HEK293 (cell line): ENCODE data around the gene MFGE8.

Experiments used
- CTCF ChIA-PET: fragments of 350-600 bp; formaldehyde crosslinking; extraction: SDS; loops from one replicate; lab custom pipeline; 2021; ENCODE audit warnings: antibody characterized with exemption; lab: Yijun Ruan, JAX
- POLR2A ChIA-PET: fragments of 300-600 bp; formaldehyde crosslinking; extraction: SDS; loops from one replicate; lab custom pipeline; 2020; ENCODE audit warnings: antibody characterized with exemption, inconsistent platforms; lab: Yijun Ruan, JAX
- H3K27ac ChIP-seq: fragments of 200-500 bp; sonication (Bioruptor generic); 2 replicates; pipeline ENCODE4 v1.5.1; 2014; ENCODE audit warnings: low read depth, low read length, control low read depth, inconsistent platforms; ENCODE audit errors: extremely low read depth
- H3K36me3 ChIP-seq, 2 experiments: fragments of 200-500 bp in 1 of 2; sonication (Bioruptor generic) in 1 of 2; 1 replicate in 1 of 2; 2 replicates in 1 of 2; pipeline ENCODE4 v1.5.1; 2014 to 2017; ENCODE audit warnings: inconsistent platforms in 2 of 2, low read length in 2 of 2; ENCODE audit not compliant: control insufficient read depth in 2 of 2, insufficient read depth in 1 of 2
- H3K4me1 ChIP-seq: fragments of 200-500 bp; sonication (Bioruptor generic); 2 replicates; pipeline ENCODE4 v1.5.1; 2014; ENCODE audit warnings: mild to moderate bottlenecking, low read length, inconsistent platforms; ENCODE audit not compliant: control insufficient read depth, insufficient read depth
- H3K4me3 ChIP-seq: 2 replicates; pipeline ENCODE4 v1.5.1; 2011; ENCODE audit warnings: low read depth, mild to moderate bottlenecking, control low read depth, low read length, moderate library complexity
- H3K9me3 ChIP-seq: fragments of 200-500 bp; sonication (Bioruptor generic); 2 replicates; pipeline ENCODE4 v1.5.1; 2014; ENCODE audit warnings: low read depth, low read length, inconsistent platforms; ENCODE audit not compliant: control insufficient read depth, insufficient read depth
- BCL11A ChIP-seq: fragments of 450-650 bp; formaldehyde crosslinking; IDR thresholded peaks from 2 replicates; pipeline ENCODE4 v1.5.1; 2016; ENCODE audit warnings: low read depth, missing biosample characterization, missing genetic modification characterization
- ELK4 ChIP-seq: IDR thresholded peaks from 2 replicates; pipeline ENCODE4 v1.6.1; 2011; ENCODE audit warnings: mild to moderate bottlenecking, low read depth, low read length, borderline replicate concordance
- KLF16 ChIP-seq: fragments of 450-650 bp; formaldehyde crosslinking; IDR thresholded peaks from 2 replicates; pipeline ENCODE4 v1.5.1; 2017; ENCODE audit warnings: missing biosample characterization, missing genetic modification characterization
- KLF8 ChIP-seq: fragments of 450-650 bp; formaldehyde crosslinking; IDR thresholded peaks from 2 replicates; pipeline ENCODE4 v1.5.1; 2016; ENCODE audit warnings: missing biosample characterization, missing genetic modification characterization
- MEIS1 ChIP-seq: sonication (generic); formaldehyde crosslinking; IDR thresholded peaks from 2 replicates; pipeline ENCODE4 v1.8.1; 2022; ENCODE audit warnings: missing genetic modification reagents, mild to moderate bottlenecking, borderline replicate concordance
- PRDM2 ChIP-seq: fragments of 450-650 bp; formaldehyde crosslinking; IDR thresholded peaks from 2 replicates; pipeline ENCODE4 v1.5.1; 2016; ENCODE audit warnings: missing biosample characterization, missing genetic modification characterization, borderline replicate concordance
- YY2 ChIP-seq: fragments of 450-650 bp; formaldehyde crosslinking; IDR thresholded peaks from 2 replicates; pipeline ENCODE4 v1.5.1; 2016; ENCODE audit warnings: missing biosample characterization, missing genetic modification characterization
- ZNF148 ChIP-seq: fragments of 450-650 bp; formaldehyde crosslinking; IDR thresholded peaks from 2 replicates; pipeline ENCODE4 v1.5.0; 2017; ENCODE audit warnings: missing biosample characterization, missing genetic modification characterization, borderline replicate concordance
- ZNF202 ChIP-seq: fragments of 450-650 bp; formaldehyde crosslinking; IDR thresholded peaks from 2 replicates; pipeline ENCODE4 v1.5.1; 2016; ENCODE audit warnings: missing biosample characterization, missing genetic modification characterization, borderline replicate concordance
- ZNF221 ChIP-seq: fragments of 450-650 bp; formaldehyde crosslinking; IDR thresholded peaks from 2 replicates; pipeline ENCODE4 v1.5.1; 2017; ENCODE audit warnings: missing biosample characterization, missing genetic modification characterization, borderline replicate concordance
- ZNF350 ChIP-seq: fragments of 450-650 bp; formaldehyde crosslinking; IDR thresholded peaks from 2 replicates; pipeline ENCODE4 v1.5.0; 2017; ENCODE audit warnings: missing biosample characterization, mild to moderate bottlenecking, missing genetic modification characterization
- ZNF449 ChIP-seq: fragments of 450-650 bp; formaldehyde crosslinking; IDR thresholded peaks from 2 replicates; pipeline ENCODE4 v1.5.1; 2017; ENCODE audit warnings: missing biosample characterization, mild to moderate bottlenecking, missing genetic modification characterization, moderate library complexity
- ZNF529 ChIP-seq: fragments of 450-650 bp; formaldehyde crosslinking; IDR thresholded peaks from 2 replicates; pipeline ENCODE4 v1.5.1; 2017; ENCODE audit warnings: missing genetic modification characterization, missing biosample characterization; ENCODE audit not compliant: insufficient replicate concordance
- ZNF530 ChIP-seq: fragments of 450-650 bp; formaldehyde crosslinking; IDR thresholded peaks from 2 replicates; pipeline ENCODE4 v1.5.1; 2016; ENCODE audit warnings: low read depth, missing biosample characterization, missing genetic modification characterization
- ZNF544 ChIP-seq: fragments of 450-650 bp; formaldehyde crosslinking; IDR thresholded peaks from 2 replicates; pipeline ENCODE4 v1.5.0; 2017; ENCODE audit warnings: missing biosample characterization, missing genetic modification characterization
- ZNF571 ChIP-seq: fragments of 450-650 bp; formaldehyde crosslinking; IDR thresholded peaks from 2 replicates; pipeline ENCODE4 v1.5.0; 2017; ENCODE audit warnings: missing biosample characterization, missing genetic modification characterization
- ZNF621 ChIP-seq: fragments of 450-650 bp; formaldehyde crosslinking; IDR thresholded peaks from 2 replicates; pipeline ENCODE4 v1.5.1; 2017; ENCODE audit warnings: missing biosample characterization, missing genetic modification characterization
- ZNF658 ChIP-seq: fragments of 450-650 bp; formaldehyde crosslinking; IDR thresholded peaks from 2 replicates; pipeline ENCODE4; 2016; ENCODE audit warnings: missing biosample characterization, missing genetic modification characterization
- ZNF692 ChIP-seq: fragments of 450-650 bp; formaldehyde crosslinking; IDR thresholded peaks from 2 replicates; pipeline ENCODE4 v1.5.1; 2016; ENCODE audit warnings: missing biosample characterization, missing genetic modification characterization
- ZNF701 ChIP-seq: fragments of 450-650 bp; formaldehyde crosslinking; IDR thresholded peaks from 2 replicates; pipeline ENCODE4 v1.5.1; 2016; ENCODE audit warnings: missing biosample characterization, missing genetic modification characterization

MFGE8 gene

GRCh38 chr15:88872706-88873105 is 40.5 kb downstream of the MFGE8 start:
- ChIA-PET POLR2A (no interaction called here), CTCF (interaction anchor here (0.9 to 1.5 kb wide), 3 partner anchors 32 to 335 kb away, joined by 3 to 4 read pairs (median 4); no protein-coding TSS in a partner anchor)
- H3K36me3 ChIP-seq, result no peaks in the 10 kb centered on the region
- no peak overlapping the region for H3K27ac ChIP-seq
- TF ChIP-seq ZNF148 (no peak), KLF16 (tag by site-specific recombination) (no peak), ZNF692 (tag by site-specific recombination) (no peak)
- no peaks in the 10 kb centered on the region for H3K9me3 ChIP-seq
- H3K4me1 ChIP-seq, result no peaks in the 10 kb centered on the region
- H3K4me3 ChIP-seq, result no peak overlapping the region

- ChIA-PET POLR2A (no interaction called here), CTCF (interaction anchor here (0.7 to 1.5 kb wide), 4 partner anchors 33 to 335 kb away, joined by 3 to 5 read pairs (median 4); no protein-coding TSS in a partner anchor)
- Histone ChIP-seq H3K4me3 (no peak overlapping the region), H3K4me1 (no peaks in the 10 kb centered on the region), H3K36me3 (no peaks in the 10 kb centered on the region), H3K27ac (no peak overlapping the region), H3K9me3 (no peaks in the 10 kb centered on the region)
- no peak for TF ChIP-seq ZNF571 (tag by site-specific recombination)
- TF ChIP-seq ZNF202 (tag by site-specific recombination), result no peak
- no peak for TF ChIP-seq ZNF544 (tag by site-specific recombination)
- no peak for TF ChIP-seq ZNF621 (tag by site-specific recombination)
- no peak for TF ChIP-seq ZNF350 (tag by site-specific recombination)
- TF ChIP-seq ZNF701 (tag by site-specific recombination), result no peak
- no peak for TF ChIP-seq ZNF530
- TF ChIP-seq ZNF658 (tag by site-specific recombination), result no peak
- no peak for TF ChIP-seq ZNF449 (tag by site-specific recombination)
Observed at GRCh38 chr15:88872106-88872505, 41.1 kb downstream of the MFGE8 start.

- ChIA-PET POLR2A (no interaction called here), CTCF (interaction anchor here (0.7 to 1.2 kb wide), 3 partner anchors 24 to 214 kb away, joined by 3 to 5 read pairs (median 4); partner anchors contain the start of gene HAPLN3)
- Histone ChIP-seq H3K36me3 (no peaks in the 10 kb centered on the region), H3K9me3 (no peaks in the 10 kb centered on the region), H3K4me3 (no peak overlapping the region), H3K27ac (no peak overlapping the region), H3K4me1 (no peaks in the 10 kb centered on the region)
- TF ChIP-seq ELK4 (no peak), MEIS1 (CRISPR knock-in tag) (no peak), KLF8 (no peak), PRDM2 (no peak), ZNF221 (tag by site-specific recombination) (no peak), YY2 (tag by site-specific recombination) (no peak), BCL11A (tag by site-specific recombination) (no peak), ZNF529 (tag by site-specific recombination) (no peak)
Observed at GRCh38 chr15:88871313-88871712, 41.9 kb downstream of the MFGE8 start.
